Measurements from ENCODE around the gene ANKRD13D. TPM values are rescaled to one million over a fixed set of nuclear protein-coding genes. Genes with fewer than 3 reads are reported as not detected.

The ANKRD13D gene
- polyA plus RNA-seq, 1 of the 3 experiments (the other 2 are of a cell fraction), result 50.2 TPM

DNA sequence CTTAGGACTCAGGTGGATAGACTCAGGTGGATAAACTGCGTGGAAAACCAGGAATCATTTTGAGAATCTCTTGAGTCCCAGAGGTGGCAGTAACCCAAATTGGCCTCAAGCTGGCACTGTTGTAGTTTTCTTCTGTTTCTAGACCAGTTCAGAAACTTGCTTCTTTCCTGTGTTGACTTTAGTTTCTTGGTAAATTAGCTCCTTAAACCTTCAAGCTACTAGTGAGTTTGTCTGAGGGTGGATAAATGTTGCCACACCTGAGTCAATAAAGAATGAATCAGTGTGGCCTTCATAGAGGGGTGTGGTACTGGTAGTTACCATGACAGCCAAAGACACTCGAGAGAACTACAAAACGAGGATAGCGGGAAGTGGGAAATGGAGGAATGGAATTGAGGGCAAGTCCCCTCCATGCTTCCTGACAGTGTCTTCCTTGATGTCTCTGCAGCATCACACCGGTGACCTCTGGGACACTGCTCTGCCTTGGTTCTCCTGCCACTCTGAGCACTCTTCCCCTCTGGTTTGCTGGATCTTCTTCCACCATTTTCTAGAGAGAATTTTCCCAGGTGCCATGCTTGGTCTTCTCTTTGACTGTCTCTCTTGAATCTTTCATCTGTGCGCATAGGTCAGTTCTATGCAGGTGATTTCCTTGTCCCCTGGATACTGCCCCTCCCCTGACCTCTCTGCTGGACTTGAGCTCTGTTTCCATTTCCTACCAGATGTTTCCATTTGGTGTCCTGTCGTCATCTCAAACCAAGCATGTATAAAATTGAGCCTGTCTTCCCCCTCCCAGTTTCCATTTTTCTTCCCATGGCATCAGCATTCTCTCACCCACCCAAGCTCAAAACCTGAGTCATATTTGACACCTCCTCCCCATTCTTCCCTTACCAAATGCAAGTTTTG lies 57.1 kb downstream of the ANKRD13D start:
- peak; percentile 66 for TF ChIP-seq RAD21 (IDR thresholded peaks at IDR 0.05; ENCODE audit: low read length)
- TF ChIP-seq FOSL2 (IDR thresholded peaks at IDR 0.05; ENCODE audit: borderline replicate concordance, low read depth), result no peak
- no peak for TF ChIP-seq YY1 (IDR thresholded peaks at IDR 0.05; ENCODE audit: low read depth)
- TF ChIP-seq, protein P1, sequence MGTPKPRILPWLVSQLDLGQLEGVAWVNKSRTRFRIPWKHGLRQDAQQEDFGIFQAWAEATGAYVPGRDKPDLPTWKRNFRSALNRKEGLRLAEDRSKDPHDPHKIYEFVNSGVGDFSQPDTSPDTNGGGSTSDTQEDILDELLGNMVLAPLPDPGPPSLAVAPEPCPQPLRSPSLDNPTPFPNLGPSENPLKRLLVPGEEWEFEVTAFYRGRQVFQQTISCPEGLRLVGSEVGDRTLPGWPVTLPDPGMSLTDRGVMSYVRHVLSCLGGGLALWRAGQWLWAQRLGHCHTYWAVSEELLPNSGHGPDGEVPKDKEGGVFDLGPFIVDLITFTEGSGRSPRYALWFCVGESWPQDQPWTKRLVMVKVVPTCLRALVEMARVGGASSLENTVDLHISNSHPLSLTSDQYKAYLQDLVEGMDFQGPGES (IDR thresholded peaks at IDR 0.05; ENCODE audit: low read depth, low read length), result no peak
- TF ChIP-seq, protein P2, sequence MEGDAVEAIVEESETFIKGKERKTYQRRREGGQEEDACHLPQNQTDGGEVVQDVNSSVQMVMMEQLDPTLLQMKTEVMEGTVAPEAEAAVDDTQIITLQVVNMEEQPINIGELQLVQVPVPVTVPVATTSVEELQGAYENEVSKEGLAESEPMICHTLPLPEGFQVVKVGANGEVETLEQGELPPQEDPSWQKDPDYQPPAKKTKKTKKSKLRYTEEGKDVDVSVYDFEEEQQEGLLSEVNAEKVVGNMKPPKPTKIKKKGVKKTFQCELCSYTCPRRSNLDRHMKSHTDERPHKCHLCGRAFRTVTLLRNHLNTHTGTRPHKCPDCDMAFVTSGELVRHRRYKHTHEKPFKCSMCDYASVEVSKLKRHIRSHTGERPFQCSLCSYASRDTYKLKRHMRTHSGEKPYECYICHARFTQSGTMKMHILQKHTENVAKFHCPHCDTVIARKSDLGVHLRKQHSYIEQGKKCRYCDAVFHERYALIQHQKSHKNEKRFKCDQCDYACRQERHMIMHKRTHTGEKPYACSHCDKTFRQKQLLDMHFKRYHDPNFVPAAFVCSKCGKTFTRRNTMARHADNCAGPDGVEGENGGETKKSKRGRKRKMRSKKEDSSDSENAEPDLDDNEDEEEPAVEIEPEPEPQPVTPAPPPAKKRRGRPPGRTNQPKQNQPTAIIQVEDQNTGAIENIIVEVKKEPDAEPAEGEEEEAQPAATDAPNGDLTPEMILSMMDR (IDR thresholded peaks at IDR 0.05), result peak; percentile 77
- TF ChIP-seq RXRA (IDR thresholded peaks at IDR 0.05; ENCODE audit: borderline replicate concordance, low read depth), result no peak
- peak; percentile 49; the same call in 1 of the 2 replicates for TF ChIP-seq SMC3 (IDR thresholded peaks at IDR 0.05; ENCODE audit: low read depth, low read length)
- Histone ChIP-seq H3K27ac (ENCODE audit: low read depth in 2 of 2, low read length in 1 of 2) (no peak overlapping the region), H3K4me1 (ENCODE audit: control insufficient read depth in 1 of 2, insufficient read depth in 2 of 2, low read depth in 1 of 2, low read length in 1 of 2) (peaks cover 5 to 29% of the 10 kb centered on the region in 2 experiments; a peak in 1 of 4 replicates)

DNA sequence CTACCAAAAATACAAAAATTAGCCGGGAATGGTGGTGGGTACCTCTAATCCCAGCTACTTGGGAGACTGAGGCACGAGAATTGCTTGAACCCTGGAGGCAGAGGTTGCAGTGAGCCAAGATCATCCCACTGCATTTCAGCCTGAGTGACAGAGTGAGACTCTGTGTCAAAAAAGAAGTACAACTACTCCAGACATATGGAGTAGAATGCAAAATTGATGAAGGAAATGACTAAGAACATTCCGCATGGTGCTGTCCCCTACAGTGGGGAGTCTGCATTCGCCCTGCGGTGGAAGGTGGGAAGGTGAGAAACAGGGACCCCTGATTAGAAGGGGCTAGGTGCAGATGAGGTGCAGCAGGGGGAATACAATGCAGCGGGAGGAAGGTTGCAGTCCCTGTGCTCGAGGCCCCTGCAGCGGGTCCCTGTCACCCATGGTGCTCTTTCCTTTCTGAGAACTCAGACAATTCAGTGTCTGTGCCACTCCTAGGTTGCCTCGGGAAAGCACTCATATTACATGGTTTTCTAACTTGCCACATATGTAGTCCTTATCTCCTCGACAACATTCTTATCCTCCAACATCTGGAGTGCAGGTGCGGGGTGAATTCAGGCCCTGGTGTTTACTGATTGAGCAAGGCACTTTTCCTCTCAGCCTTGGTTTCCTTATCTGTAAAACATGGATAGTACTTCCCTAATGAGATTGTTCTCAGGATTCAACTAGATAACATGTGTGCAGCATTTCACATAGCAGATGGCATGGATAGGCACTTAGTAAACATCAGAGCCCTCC lies 59.1 kb downstream of the ANKRD13D start:
- H3K4me1 ChIP-seq (ENCODE audit: control insufficient read depth in 1 of 2, insufficient read depth in 2 of 2, low read depth in 1 of 2, low read length in 1 of 2), result peaks cover 10 to 42% of the 10 kb centered on the region in 2 experiments; a peak in 1 of 4 replicates
- H4K20me1 ChIP-seq (ENCODE audit: insufficient read depth), result peaks cover 3% of the 10 kb centered on the region; the same call in 1 of the 2 replicates
- ChIA-PET POLR2A (no interaction called here), CTCF (interaction anchor here (0.7 to 20.0 kb wide), 16 partner anchors 8 to 619 kb away, joined by 3 to 955 read pairs (median 11); partner anchors contain the start of genes CLCF1, PPP1CA, RAD9A and SPTBN2)
- DNase-seq, result peak; percentile 57
- H3K27ac ChIP-seq (ENCODE audit: low read depth in 2 of 2, low read length in 1 of 2), result peak overlapping the region in 1 of 2 experiments; percentile 78; a peak in 2 of 4 replicates
- no peak overlapping the region for H3K4me3 ChIP-seq (ENCODE audit: low read depth in 2 of 2, low read length in 1 of 2)
- no peaks in the 10 kb centered on the region for H3K27me3 ChIP-seq (ENCODE audit: insufficient read depth)
- no peaks in the 10 kb centered on the region for H3K36me3 ChIP-seq (replicated peaks in 1 of 2; ENCODE audit: control insufficient read depth in 1 of 2, insufficient read depth in 2 of 2, low read length in 1 of 2)
- H2AFZ ChIP-seq (ENCODE audit: low read depth), result no peak overlapping the region
- TF ChIP-seq RCOR1 (IDR thresholded peaks at IDR 0.05; ENCODE audit: low read length) (peak; percentile 97), MXI1 (IDR thresholded peaks at IDR 0.05; ENCODE audit: low read depth, low read length) (peak; percentile 12; the same call in 1 of the 2 replicates), NRF1 (IDR thresholded peaks at IDR 0.05; ENCODE audit: low read depth, low read length) (no peak), ELF1 (IDR thresholded peaks at IDR 0.05) (no peak), GATA2 (CRISPR knock-in tag; IDR thresholded peaks at IDR 0.05) (peak; percentile 99), TEAD4 (IDR thresholded peaks at IDR 0.05; ENCODE audit: borderline replicate concordance, insufficient read depth) (no peak), EP300 (IDR thresholded peaks at IDR 0.05; ENCODE audit: borderline replicate concordance in 1 of 2, low read depth in 1 of 2, low read length in 1 of 2) (peak in 1 of 2 experiments; percentile 73; a peak in 1 of 4 replicates), CHD2 (IDR thresholded peaks at IDR 0.05; ENCODE audit: low read length, partially characterized antibody) (peak; percentile 77), FOXM1 (IDR thresholded peaks at IDR 0.05; ENCODE audit: low read depth) (no peak), FOXJ3 (CRISPR knock-in tag; IDR thresholded peaks at IDR 0.05) (peak; percentile 96), TCF12 (IDR thresholded peaks at IDR 0.05) (peak; percentile 64)
- TF ChIP-seq, protein P3, sequence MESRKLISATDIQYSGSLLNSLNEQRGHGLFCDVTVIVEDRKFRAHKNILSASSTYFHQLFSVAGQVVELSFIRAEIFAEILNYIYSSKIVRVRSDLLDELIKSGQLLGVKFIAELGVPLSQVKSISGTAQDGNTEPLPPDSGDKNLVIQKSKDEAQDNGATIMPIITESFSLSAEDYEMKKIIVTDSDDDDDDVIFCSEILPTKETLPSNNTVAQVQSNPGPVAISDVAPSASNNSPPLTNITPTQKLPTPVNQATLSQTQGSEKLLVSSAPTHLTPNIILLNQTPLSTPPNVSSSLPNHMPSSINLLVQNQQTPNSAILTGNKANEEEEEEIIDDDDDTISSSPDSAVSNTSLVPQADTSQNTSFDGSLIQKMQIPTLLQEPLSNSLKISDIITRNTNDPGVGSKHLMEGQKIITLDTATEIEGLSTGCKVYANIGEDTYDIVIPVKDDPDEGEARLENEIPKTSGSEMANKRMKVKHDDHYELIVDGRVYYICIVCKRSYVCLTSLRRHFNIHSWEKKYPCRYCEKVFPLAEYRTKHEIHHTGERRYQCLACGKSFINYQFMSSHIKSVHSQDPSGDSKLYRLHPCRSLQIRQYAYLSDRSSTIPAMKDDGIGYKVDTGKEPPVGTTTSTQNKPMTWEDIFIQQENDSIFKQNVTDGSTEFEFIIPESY (IDR thresholded peaks at IDR 0.05; ENCODE audit: borderline replicate concordance, low read depth), result no peak
- no peaks in the 10 kb centered on the region for H3K9me2 ChIP-seq
- peaks cover 32% of the 10 kb centered on the region for H3F3A ChIP-seq (replicated peaks; ENCODE audit: insufficient read depth)
- H3K9me3 ChIP-seq, result no peaks in the 10 kb centered on the region
- 0 out of 2 replicates have a peak overlapping the region, but pooled peaks have one; percentile 11 for H3K9ac ChIP-seq
- 48% methylated on average over 11 of the region's 11 CpGs for WGBS (ENCODE audit: low lambda C conversion rate)
- peaks cover 16% of the 10 kb centered on the region for H3K79me2 ChIP-seq (ENCODE audit: insufficient read depth)
- H3K4me2 ChIP-seq, result no peak overlapping the region

More for the DNA sequence above, 57.1 kb downstream of the ANKRD13D start:
- Histone ChIP-seq H3K9ac (no peak overlapping the region), H2AFZ (ENCODE audit: low read depth) (no peak overlapping the region), H3K27me3 (ENCODE audit: insufficient read depth) (no peaks in the 10 kb centered on the region), H3K9me3 (no peaks in the 10 kb centered on the region), H3K79me2 (ENCODE audit: insufficient read depth) (no peaks in the 10 kb centered on the region), H3K9me2 (no peaks in the 10 kb centered on the region), H3K36me3 (replicated peaks in 1 of 2; ENCODE audit: control insufficient read depth in 1 of 2, insufficient read depth in 2 of 2, low read length in 1 of 2) (peaks cover 0 to 6% of the 10 kb centered on the region in 2 experiments), H3K4me3 (ENCODE audit: low read depth in 2 of 2, low read length in 1 of 2) (no peak overlapping the region), H3K4me2 (no peak overlapping the region), H4K20me1 (ENCODE audit: insufficient read depth) (peaks cover 3% of the 10 kb centered on the region; the same call in 1 of the 2 replicates), H3F3A (replicated peaks; ENCODE audit: insufficient read depth) (peaks cover 22% of the 10 kb centered on the region)
- ChIA-PET POLR2A (no interaction called here), CTCF (interaction anchor here (0.7 to 7.4 kb wide), 39 partner anchors 8 to 292 kb away, joined by 3 to 116 read pairs (median 4); partner anchors contain the start of genes ANKRD13D, CLCF1, GPR152 and POLD4)
- 67% methylated on average over 7 of the region's 7 CpGs for WGBS (ENCODE audit: low lambda C conversion rate)
- peak; percentile 10 for DNase-seq

Measured in SK-N-SH (cell line).